ENCODE data around the gene PLEKHA8. TPM values are rescaled to one million over a fixed set of nuclear protein-coding genes. Genes with fewer than 3 reads are reported as not detected.

PLEKHA8 gene
- total RNA-seq, 4 donors from 2014 or later = 5.7 to 12.4 (median 7.2) TPM

DNA sequence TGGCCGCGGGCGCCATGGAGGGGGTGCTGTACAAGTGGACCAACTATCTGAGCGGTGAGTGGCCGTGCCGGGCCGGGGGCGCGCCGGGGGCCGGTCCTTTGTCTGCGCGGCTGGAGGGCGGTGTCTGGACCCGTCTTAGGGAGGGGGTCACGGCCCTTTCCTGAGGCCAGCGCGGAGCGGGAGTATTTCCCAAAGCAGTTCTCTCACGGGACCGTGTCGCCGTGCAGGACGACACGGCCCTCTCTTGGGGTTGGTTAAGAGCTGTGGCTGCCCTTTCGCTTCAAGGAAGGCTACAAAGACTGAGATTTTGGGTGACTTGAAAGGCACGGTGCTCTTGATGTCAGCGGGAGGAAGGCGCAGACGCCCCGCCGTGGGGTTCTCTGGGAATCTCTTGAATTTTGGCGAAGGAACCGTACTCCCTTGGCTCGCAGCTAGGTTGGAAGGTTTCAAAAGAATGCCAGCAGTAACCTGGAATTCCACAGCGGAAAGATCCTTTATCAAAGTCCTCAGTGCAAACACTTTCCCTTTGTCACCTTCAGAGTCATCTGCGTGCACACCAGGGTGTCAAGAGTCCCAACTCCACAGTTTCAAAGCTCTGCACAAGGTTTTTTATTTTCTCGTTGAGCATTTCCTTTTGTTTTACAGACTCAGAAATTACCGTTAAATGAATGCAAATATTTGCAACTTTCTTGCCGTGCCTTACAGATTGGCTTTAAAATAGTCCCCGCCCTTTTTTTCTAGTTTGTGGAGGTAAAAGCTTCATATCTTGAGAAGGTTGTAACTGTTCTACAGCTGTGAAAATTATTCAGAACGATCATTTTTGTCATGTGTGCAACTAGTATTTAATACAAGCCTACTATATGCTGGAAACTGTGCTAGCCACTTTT, 780 bp downstream of the PLEKHA8 start:
- WGBS = under 1% methylated on average over 25 of the region's 42 CpGs
- TF ChIP-seq POLR2AphosphoS5 (IDR thresholded peaks at IDR 0.05) = no peak
- TF ChIP-seq EP300 (IDR thresholded peaks at IDR 0.05) = no peak
- TF ChIP-seq POLR2A (IDR thresholded peaks at IDR 0.05) = no peak
- no peak for TF ChIP-seq CTCF (IDR thresholded peaks at IDR 0.05)
- Histone ChIP-seq H3K27me3 (no peaks in the 10 kb centered on the region), H3K4me3 (peak overlapping the region; percentile 85), H3K9me3 (no peaks in the 10 kb centered on the region), H3K27ac (peak overlapping the region; percentile 87), H3K36me3 (no peaks in the 10 kb centered on the region), H3K4me1 (peaks cover 43% of the 10 kb centered on the region)
- peak; percentile 82 to 85 for DNase-seq (ENCODE audit: low spot score in 2 of 2)

- H3K4me1 ChIP-seq = peaks cover 37% of the 10 kb centered on the region
- WGBS = 15% methylated on average over 6 of the region's 6 CpGs
Observed at GRCh38 chr7:30029696-30030095, 1.5 kb downstream of the PLEKHA8 start.

GRCh38 chr7:30032310-30033125, 4.3 kb downstream of the PLEKHA8 start:
- H3K36me3 ChIP-seq = no peaks in the 10 kb centered on the region
- peaks cover 19% of the 10 kb centered on the region for H3K4me1 ChIP-seq
- DNase-seq (ENCODE audit: low spot score in 2 of 2) = no peak
- H3K9me3 ChIP-seq = no peaks in the 10 kb centered on the region
- no peak for TF ChIP-seq CTCF (IDR thresholded peaks at IDR 0.05)
- no peak for TF ChIP-seq EP300 (IDR thresholded peaks at IDR 0.05)
- H3K27me3 ChIP-seq = no peaks in the 10 kb centered on the region
- WGBS = 62% methylated on average over 4 of the region's 4 CpGs
- no peak overlapping the region for H3K27ac ChIP-seq
- no peak overlapping the region for H3K4me3 ChIP-seq

More at GRCh38 chr7:30029696-30030095, 1.5 kb downstream of the PLEKHA8 start:
- no peaks in the 10 kb centered on the region for H3K36me3 ChIP-seq
- H3K4me3 ChIP-seq = peak overlapping the region; percentile 85
- no peaks in the 10 kb centered on the region for H3K27me3 ChIP-seq
- DNase-seq (ENCODE audit: low spot score in 2 of 2) = no peak
- peak overlapping the region; percentile 87 for H3K27ac ChIP-seq
- TF ChIP-seq POLR2A (IDR thresholded peaks at IDR 0.05) (no peak), POLR2AphosphoS5 (IDR thresholded peaks at IDR 0.05) (no peak), CTCF (IDR thresholded peaks at IDR 0.05) (no peak), EP300 (IDR thresholded peaks at IDR 0.05) (no peak)
- H3K9me3 ChIP-seq = no peaks in the 10 kb centered on the region

- Histone ChIP-seq H3K36me3 (no peaks in the 10 kb centered on the region), H3K4me1 (peaks cover 16% of the 10 kb centered on the region), H3K9me3 (no peaks in the 10 kb centered on the region), H3K27ac (no peak overlapping the region), H3K27me3 (no peaks in the 10 kb centered on the region), H3K4me3 (no peak overlapping the region)
- DNase-seq (ENCODE audit: low spot score in 2 of 2) = no peak
- TF ChIP-seq EP300 (IDR thresholded peaks at IDR 0.05) (no peak), POLR2AphosphoS5 (IDR thresholded peaks at IDR 0.05) (no peak), POLR2A (IDR thresholded peaks at IDR 0.05) (no peak), CTCF (IDR thresholded peaks at IDR 0.05) (no peak)
- WGBS = 93% methylated on average over 3 of the region's 3 CpGs
Observed at GRCh38 chr7:30034501-30034900, 6.3 kb downstream of the PLEKHA8 start.

DNA sequence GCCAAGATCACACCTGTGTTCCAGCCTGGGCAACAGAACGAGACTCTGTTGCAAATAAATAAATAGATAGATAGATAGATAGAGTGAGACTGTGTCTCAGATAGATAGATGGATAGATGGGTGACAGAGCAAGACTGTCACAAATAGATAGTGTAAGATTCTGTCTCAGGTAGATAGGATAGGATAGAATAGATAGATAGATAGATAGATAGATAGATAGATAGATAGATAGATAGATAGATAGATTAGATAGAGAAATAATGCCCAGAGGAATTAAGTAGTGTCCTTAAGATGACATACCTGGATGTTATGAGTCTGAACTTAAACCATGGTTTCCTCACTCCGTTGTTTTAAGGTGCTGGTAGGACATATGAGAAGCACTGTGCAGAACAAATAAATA, 8.0 kb downstream of the PLEKHA8 start:
- Histone ChIP-seq H3K27me3 (no peaks in the 10 kb centered on the region), H3K9me3 (no peaks in the 10 kb centered on the region), H3K4me3 (no peak overlapping the region), H3K4me1 (peaks cover 4% of the 10 kb centered on the region), H3K27ac (no peak overlapping the region), H3K36me3 (no peaks in the 10 kb centered on the region)
- DNase-seq (ENCODE audit: low spot score in 2 of 2) = no peak
- TF ChIP-seq POLR2AphosphoS5 (IDR thresholded peaks at IDR 0.05) = no peak
- TF ChIP-seq POLR2A (IDR thresholded peaks at IDR 0.05) = no peak
- TF ChIP-seq CTCF (IDR thresholded peaks at IDR 0.05) = no peak
- no peak for TF ChIP-seq EP300 (IDR thresholded peaks at IDR 0.05)
- 63% methylated on average over 2 of the region's 2 CpGs for WGBS

All from suprapubic skin (tissue), 4 donors.